Hematopoietic multipotent progenitor cell (in vitro differentiated cells): ENCODE data around the gene ZNF502. TPM values are rescaled to one million over a fixed set of nuclear protein-coding genes. Genes with fewer than 3 reads are reported as not detected.
"Not testable (repeated sequence)": the region's sequence is repeated elsewhere in the genome, so short reads cannot be mapped to it uniquely, and the experiment has no call there.

Experiments
- DNase-seq, 3 donors: peaks; one replicate each; pipeline ENCODE4 v3.0.0-alpha.2; 2011 to 2015; ENCODE audit warnings: low read depth in 2 of 3, low spot score in 2 of 3
- total RNA-seq: library from RNA; depleted of rRNA; stranded (reverse); fragments of >200 nt; gene quantifications from one replicate; pipeline ENCODE4 v1.2.3, GENCODE V29; 2012

The ZNF502 gene
- 1.3 TPM for total RNA-seq

- peak; percentile 23 to 90 (median 87) for DNase-seq
Measured at GRCh38 chr3:44712455-44713075, at the start of gene ZNF502. Gene ZNF502, plus strand, starts transcription at chr3:44712660. Its CDS starts 7,602 bp downstream, at chr3:44720262.

GRCh38 chr3:44665173-44665572, 47.3 kb upstream of the ZNF502 start:
- no peak for DNase-seq

- no peak for DNase-seq
Measured at GRCh38 chr3:44666346-44666745, 46.1 kb upstream of the ZNF502 start.

- DNase-seq: no peak
Measured at GRCh38 chr3:44669760-44670159, 42.7 kb upstream of the ZNF502 start.

- DNase-seq: not testable (repeated sequence)
Measured at GRCh38 chr3:44673466-44673865, 39.0 kb upstream of the ZNF502 start.

- DNase-seq: no peak
Measured at GRCh38 chr3:44674211-44674610, 38.2 kb upstream of the ZNF502 start.

GRCh38 chr3:44678480-44679116, 33.9 kb upstream of the ZNF502 start:
- no peak for DNase-seq

- no peak for DNase-seq
Measured at GRCh38 chr3:44680921-44681455, 31.5 kb upstream of the ZNF502 start.

GRCh38 chr3:44682182-44682896, 30.1 kb upstream of the ZNF502 start:
- DNase-seq: no peak

- peak; percentile 6 to 86 (median 77) for DNase-seq
Measured at GRCh38 chr3:44685128-44685800, 27.2 kb upstream of the ZNF502 start.

GRCh38 chr3:44687898-44688297, 24.6 kb upstream of the ZNF502 start:
- DNase-seq: no peak

GRCh38 chr3:44721231-44722102, 9.0 kb downstream of the ZNF502 start:
- DNase-seq: peak in 1 of 3 donors; percentile 9

GRCh38 chr3:44722103-44722401, 9.6 kb downstream of the ZNF502 start:
- no peak for DNase-seq

- DNase-seq: peak; percentile 54 to 90 (median 90)
Measured at GRCh38 chr3:44729384-44729910, 17.0 kb downstream of the ZNF502 start, which contains the start of gene ZNF501. Gene ZNF501, plus strand, starts transcription at chr3:44729635. Its CDS starts 4,787 bp downstream, at chr3:44734422.

- no peak for DNase-seq
Measured at GRCh38 chr3:44734646-44735168, 22.2 kb downstream of the ZNF502 start.

GRCh38 chr3:44761101-44761423, 48.6 kb downstream of the ZNF502 start:
- no peak for DNase-seq

- peak; percentile 95 to 97 (median 97) for DNase-seq
Measured at GRCh38 chr3:44761424-44762169, 49.1 kb downstream of the ZNF502 start, which contains the start of the genes KIAA1143 and KIF15. Gene KIAA1143, minus strand, starts transcription at chr3:44761619. Its CDS starts 17 bp downstream, at chr3:44761602. Gene KIF15, plus strand, starts transcription at chr3:44761794. Its CDS starts 72 bp downstream, at chr3:44761866.

GRCh38 chr3:44762170-44762677, 49.8 kb downstream of the ZNF502 start:
- no peak for DNase-seq

GRCh38 chr3:44762690-44763089, 50.2 kb downstream of the ZNF502 start:
- DNase-seq: no peak
